H9 (cell line): ENCODE results near the gene NET1. TPM values are rescaled to one million over a fixed set of nuclear protein-coding genes. Genes with fewer than 3 reads are reported as not detected.

Experiments used
- DNase-seq: peaks from one replicate; pipeline ENCODE4 v3.0.0-alpha.2; 2017
- H2AFZ ChIP-seq: one replicate; pipeline ENCODE4 v1.6.1; 2013; ENCODE audit warnings: mild to moderate bottlenecking, low read length, control low read depth, moderate library complexity
- H2AK5ac ChIP-seq: 2 replicates; pipeline ENCODE4 v1.6.1; 2013; ENCODE audit warnings: low read length, control low read depth, mixed read lengths; ENCODE audit not compliant: insufficient read length
- H2BK120ac ChIP-seq: one replicate; pipeline ENCODE4 v1.6.1; 2013; ENCODE audit warnings: low read depth, mild to moderate bottlenecking, low read length, control low read depth, inconsistent platforms; ENCODE audit not compliant: poor library complexity, severe bottlenecking
- H2BK12ac ChIP-seq: 2 replicates; pipeline ENCODE4 v1.6.1; 2013; ENCODE audit warnings: low read length, control low read depth, mixed read lengths, low read depth; ENCODE audit not compliant: insufficient read length
- H2BK15ac ChIP-seq: 2 replicates; pipeline ENCODE4 v1.6.1; 2013; ENCODE audit warnings: low read depth, low read length, control low read depth
- H2BK20ac ChIP-seq: one replicate; pipeline ENCODE4 v1.6.1; 2013; ENCODE audit warnings: low read depth, mild to moderate bottlenecking, low read length, control low read depth, inconsistent platforms; ENCODE audit not compliant: poor library complexity, severe bottlenecking
- H2BK5ac ChIP-seq: 2 replicates; pipeline ENCODE4 v1.6.1; 2013; ENCODE audit warnings: low read length, control low read depth, mixed read lengths; ENCODE audit not compliant: insufficient read length
- H3K14ac ChIP-seq: 2 replicates; pipeline ENCODE4 v1.6.1; 2013; ENCODE audit warnings: low read length, control low read depth; ENCODE audit not compliant: insufficient read depth
- H3K18ac ChIP-seq: 2 replicates; pipeline ENCODE4 v1.6.1; 2013; ENCODE audit warnings: low read depth, mild to moderate bottlenecking, mixed read lengths, low read length, control low read depth; ENCODE audit not compliant: insufficient read length
- H3K23ac ChIP-seq: 2 replicates; pipeline ENCODE4 v1.6.1; 2013; ENCODE audit warnings: low read length, control low read depth, mixed read lengths, low read depth; ENCODE audit not compliant: insufficient read length
- H3K23me2 ChIP-seq: 2 replicates; pipeline ENCODE4 v1.6.1; 2013; ENCODE audit warnings: low read depth, mild to moderate bottlenecking, mixed read lengths, low read length, control low read depth; ENCODE audit not compliant: insufficient read length, poor library complexity, severe bottlenecking
- H3K27ac ChIP-seq: 2 replicates; pipeline ENCODE4 v1.5.1; 2013; ENCODE audit warnings: low read length, control low read depth, mixed read lengths, low read depth; ENCODE audit not compliant: insufficient read length
- H3K27me3 ChIP-seq: 2 replicates; pipeline ENCODE4 v1.6.1; 2013; ENCODE audit warnings: low read length, control low read depth, inconsistent platforms; ENCODE audit not compliant: insufficient read depth
- H3K4ac ChIP-seq: 2 replicates; pipeline ENCODE4 v1.6.1; 2013; ENCODE audit warnings: low read depth, mild to moderate bottlenecking, control low read depth, inconsistent platforms, low read length, moderate library complexity
- H3K4me1 ChIP-seq: 2 replicates; pipeline ENCODE4 v1.6.1; 2013; ENCODE audit warnings: low read length, control low read depth, inconsistent platforms; ENCODE audit not compliant: insufficient read depth
- H3K4me2 ChIP-seq: 2 replicates; pipeline ENCODE4 v1.6.1; 2013; ENCODE audit warnings: low read length, control low read depth, mixed read lengths; ENCODE audit not compliant: insufficient read length, insufficient read depth
- H3K56ac ChIP-seq: 2 replicates; pipeline ENCODE4 v1.6.1; 2013; ENCODE audit warnings: low read depth, mild to moderate bottlenecking, mixed read lengths, low read length, control low read depth; ENCODE audit not compliant: insufficient read length
- H3K79me1 ChIP-seq: 2 replicates; pipeline ENCODE4 v1.6.1; 2013; ENCODE audit warnings: low read depth, mild to moderate bottlenecking, moderate library complexity, low read length, control low read depth, inconsistent platforms; ENCODE audit not compliant: insufficient read depth, poor library complexity, severe bottlenecking
- H3K79me2 ChIP-seq: 2 replicates; pipeline ENCODE4 v1.6.1; 2013; ENCODE audit warnings: low read length, control low read depth, inconsistent platforms; ENCODE audit not compliant: insufficient read depth
- H3K9ac ChIP-seq: 2 replicates; pipeline ENCODE4 v1.6.1; 2013; ENCODE audit warnings: low read length, control low read depth, mixed read lengths; ENCODE audit not compliant: insufficient read length; ENCODE audit errors: extremely low read depth
- H3K9me3 ChIP-seq: one replicate; pipeline ENCODE4 v1.6.1; 2013; ENCODE audit warnings: low read depth, low read length, inconsistent platforms; ENCODE audit not compliant: control insufficient read depth
- H3T11ph ChIP-seq: one replicate; pipeline ENCODE4 v1.6.1; 2013; ENCODE audit warnings: mild to moderate bottlenecking, low read length, control low read depth, inconsistent platforms
- H4K20me1 ChIP-seq: one replicate; pipeline ENCODE4 v1.6.1; 2013; ENCODE audit not compliant: control insufficient read depth, insufficient read length, insufficient read depth
- H4K5ac ChIP-seq: 2 replicates; pipeline ENCODE4 v1.6.1; 2013; ENCODE audit warnings: low read depth, mild to moderate bottlenecking, mixed read lengths, low read length, control low read depth; ENCODE audit not compliant: insufficient read length
- H4K8ac ChIP-seq: replicated peaks from 2 replicates; pipeline ENCODE4 v1.6.1; 2013; ENCODE audit warnings: low read length, control low read depth, mixed read lengths, low read depth; ENCODE audit not compliant: insufficient read length
- H4K91ac ChIP-seq: 2 replicates; pipeline ENCODE4 v1.6.1; 2013; ENCODE audit warnings: low read depth, mild to moderate bottlenecking, moderate library complexity, mixed read lengths, low read length, control low read depth; ENCODE audit not compliant: insufficient read length
- H3K27ac Mint-ChIP-seq, 3 experiments: 2 replicates in 2 of 3; 3 replicates in 1 of 3; pipeline ENCODE4 v1.8.0; 2020 to 2021; ENCODE audit warnings: mixed read lengths in 3 of 3, mild to moderate bottlenecking in 1 of 3, moderate library complexity in 1 of 3
- H3K27me3 Mint-ChIP-seq: 2 replicates; pipeline ENCODE4 v1.8.0; 2021; ENCODE audit warnings: low read depth, mild to moderate bottlenecking, moderate library complexity, mixed read lengths
- H3K36me3 Mint-ChIP-seq, 3 experiments: 2 replicates in 2 of 3; 3 replicates in 1 of 3; pipeline ENCODE4 v1.8.0; 2020 to 2021; ENCODE audit warnings: low read depth in 3 of 3, mixed read lengths in 3 of 3; ENCODE audit not compliant: insufficient read depth in 1 of 3
- H3K4me1 Mint-ChIP-seq, 2 experiments: 2 replicates each; pipeline ENCODE4 v1.8.0; 2020; ENCODE audit warnings: mixed read lengths in 2 of 2
- H3K4me3 Mint-ChIP-seq, 2 experiments: 2 replicates in 1 of 2; 3 replicates in 1 of 2; pipeline ENCODE4 v1.8.0; 2020 to 2021; ENCODE audit warnings: mild to moderate bottlenecking in 2 of 2, mixed read lengths in 2 of 2, moderate library complexity in 1 of 2
- H3K9me3 Mint-ChIP-seq, 2 experiments: 2 replicates in 1 of 2; 3 replicates in 1 of 2; pipeline ENCODE4 v1.8.0; 2020; ENCODE audit warnings: mild to moderate bottlenecking in 2 of 2, mixed read lengths in 2 of 2, moderate library complexity in 1 of 2
- WGBS: extraction: QIAGEN DNeasy Blood & Tissue Kit; methylation state at CpG from one replicate; pipeline ENCODE4 v1.1.7; 2013; ENCODE audit warnings: missing lambda C conversion rate, low lambda C conversion rate, mixed read lengths; ENCODE audit not compliant: insufficient read length; ENCODE audit errors: extremely low coverage; 5-methylcytosine and 5-hydroxymethylcytosine counted together
- total RNA-seq: library from RNA; stranded (reverse); gene quantifications from 2 replicates; pipeline ENCODE4 v1.2.1, GENCODE V29; 2021
- TF ChIP-seq, protein P1 (sequence below): fragments of 200-600 bp; sonication (generic); conservative IDR thresholded peaks from 3 replicates; pipeline ENCODE4 v1.8.0; 2021; ENCODE audit warnings: antibody characterized with exemption, mild to moderate bottlenecking

Gene NET1
- total RNA-seq, 1 experiment from 2014 or later: 50.6 TPM

DNA sequence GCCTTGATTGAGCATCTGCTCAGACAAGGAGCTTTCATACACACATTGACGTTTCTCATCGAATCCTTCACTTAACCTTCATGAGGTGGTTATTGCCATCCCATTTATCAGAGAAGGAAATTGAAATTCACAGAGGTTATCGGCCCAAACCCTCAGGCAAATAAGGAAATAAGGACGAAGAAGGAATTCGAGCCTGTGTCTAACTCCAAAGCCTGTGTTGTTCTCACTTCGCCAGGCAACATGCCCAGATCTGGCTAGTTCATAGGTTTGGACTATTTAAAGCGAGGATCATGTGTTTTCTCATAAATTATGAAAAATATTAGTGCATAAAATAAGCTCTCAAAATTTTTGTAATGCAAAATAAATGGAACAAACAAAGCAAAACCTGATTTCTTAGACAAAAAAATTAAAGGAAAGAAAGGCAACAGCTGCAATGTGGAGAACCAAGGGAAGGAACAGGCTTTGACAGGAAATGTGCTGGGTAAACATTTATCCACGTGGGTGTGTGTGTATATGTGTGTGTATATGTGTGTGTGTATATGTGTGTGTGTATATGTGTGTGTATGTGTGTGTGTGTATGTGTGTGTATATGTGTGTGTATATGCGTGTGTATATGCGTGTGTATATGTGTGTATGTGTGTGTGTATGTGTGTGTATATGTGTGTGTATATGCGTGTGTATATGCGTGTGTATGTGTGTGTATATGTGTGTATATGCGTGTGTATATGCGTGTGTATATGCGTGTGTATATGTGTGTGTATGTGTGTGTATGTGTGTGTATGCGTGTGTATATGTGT is 42.8 kb upstream of the NET1 start:
- Mint-ChIP-seq H3K9me3 (peaks cover 42 to 67% of the 10 kb centered on the region in 2 experiments), H3K4me1 (no peaks in the 10 kb centered on the region)

More for the DNA sequence above, 42.8 kb upstream of the NET1 start:
- Histone ChIP-seq H2BK15ac (no peak overlapping the region), H2AFZ (no peak overlapping the region), H3T11ph (no peak overlapping the region), H3K56ac (no peak overlapping the region), H4K5ac (no peak overlapping the region), H4K20me1 (no peaks in the 10 kb centered on the region), H3K79me2 (no peaks in the 10 kb centered on the region), H3K4me1 (no peaks in the 10 kb centered on the region), H3K14ac (no peak overlapping the region), H2BK20ac (no peak overlapping the region), H2BK5ac (no peak overlapping the region), H3K4me2 (no peak overlapping the region), H4K91ac (no peak overlapping the region), H3K79me1 (no peaks in the 10 kb centered on the region), H3K4ac (no peak overlapping the region), H3K27me3 (no peaks in the 10 kb centered on the region), H2BK120ac (no peak overlapping the region), H3K9me3 (no peaks in the 10 kb centered on the region), H4K8ac (no peak overlapping the region), H3K23ac (no peak overlapping the region), H3K18ac (no peak overlapping the region), H2BK12ac (no peak overlapping the region), H3K23me2 (no peaks in the 10 kb centered on the region), H3K27ac (no peak overlapping the region), H3K9ac (no peak overlapping the region), H2AK5ac (no peak overlapping the region)
- H3K36me3 Mint-ChIP-seq: peaks cover 9 to 20% (median 9%) of the 10 kb centered on the region in 3 experiments; a peak in 6 of 7 replicates
- 100% methylated on average over 1 of the region's 16 CpGs for WGBS
- DNase-seq: no peak
- peaks cover 3% of the 10 kb centered on the region; the same call in 1 of the 2 replicates for H3K27me3 Mint-ChIP-seq
- TF ChIP-seq, protein P1, sequence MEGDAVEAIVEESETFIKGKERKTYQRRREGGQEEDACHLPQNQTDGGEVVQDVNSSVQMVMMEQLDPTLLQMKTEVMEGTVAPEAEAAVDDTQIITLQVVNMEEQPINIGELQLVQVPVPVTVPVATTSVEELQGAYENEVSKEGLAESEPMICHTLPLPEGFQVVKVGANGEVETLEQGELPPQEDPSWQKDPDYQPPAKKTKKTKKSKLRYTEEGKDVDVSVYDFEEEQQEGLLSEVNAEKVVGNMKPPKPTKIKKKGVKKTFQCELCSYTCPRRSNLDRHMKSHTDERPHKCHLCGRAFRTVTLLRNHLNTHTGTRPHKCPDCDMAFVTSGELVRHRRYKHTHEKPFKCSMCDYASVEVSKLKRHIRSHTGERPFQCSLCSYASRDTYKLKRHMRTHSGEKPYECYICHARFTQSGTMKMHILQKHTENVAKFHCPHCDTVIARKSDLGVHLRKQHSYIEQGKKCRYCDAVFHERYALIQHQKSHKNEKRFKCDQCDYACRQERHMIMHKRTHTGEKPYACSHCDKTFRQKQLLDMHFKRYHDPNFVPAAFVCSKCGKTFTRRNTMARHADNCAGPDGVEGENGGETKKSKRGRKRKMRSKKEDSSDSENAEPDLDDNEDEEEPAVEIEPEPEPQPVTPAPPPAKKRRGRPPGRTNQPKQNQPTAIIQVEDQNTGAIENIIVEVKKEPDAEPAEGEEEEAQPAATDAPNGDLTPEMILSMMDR: no peak
- H3K4me3 Mint-ChIP-seq: no peak overlapping the region
- no peak overlapping the region; a peak in 1 of 7 replicates for H3K27ac Mint-ChIP-seq
